GM12865 (cell line): ENCODE data around the gene C8G.

Experiments
- DNase-seq: peaks from one replicate; pipeline ENCODE4 v3.0.0; 2010; ENCODE audit warnings: low read depth
- H3K4me3 ChIP-seq: 2 replicates; pipeline ENCODE4 v1.5.1; 2011; ENCODE audit warnings: mild to moderate bottlenecking, low read depth, low read length, control low read depth
- TF ChIP-seq, protein P1 (sequence below): IDR thresholded peaks from 2 replicates; pipeline ENCODE4 v1.5.1; 2011; ENCODE audit warnings: low read length, control low read depth, low read depth, inconsistent platforms; ENCODE audit not compliant: insufficient read depth; ENCODE audit errors: missing control alignments

The C8G gene

GRCh38 chr9:136978865-136979544 is 34.0 kb downstream of the C8G start:
- TF ChIP-seq, protein P1, sequence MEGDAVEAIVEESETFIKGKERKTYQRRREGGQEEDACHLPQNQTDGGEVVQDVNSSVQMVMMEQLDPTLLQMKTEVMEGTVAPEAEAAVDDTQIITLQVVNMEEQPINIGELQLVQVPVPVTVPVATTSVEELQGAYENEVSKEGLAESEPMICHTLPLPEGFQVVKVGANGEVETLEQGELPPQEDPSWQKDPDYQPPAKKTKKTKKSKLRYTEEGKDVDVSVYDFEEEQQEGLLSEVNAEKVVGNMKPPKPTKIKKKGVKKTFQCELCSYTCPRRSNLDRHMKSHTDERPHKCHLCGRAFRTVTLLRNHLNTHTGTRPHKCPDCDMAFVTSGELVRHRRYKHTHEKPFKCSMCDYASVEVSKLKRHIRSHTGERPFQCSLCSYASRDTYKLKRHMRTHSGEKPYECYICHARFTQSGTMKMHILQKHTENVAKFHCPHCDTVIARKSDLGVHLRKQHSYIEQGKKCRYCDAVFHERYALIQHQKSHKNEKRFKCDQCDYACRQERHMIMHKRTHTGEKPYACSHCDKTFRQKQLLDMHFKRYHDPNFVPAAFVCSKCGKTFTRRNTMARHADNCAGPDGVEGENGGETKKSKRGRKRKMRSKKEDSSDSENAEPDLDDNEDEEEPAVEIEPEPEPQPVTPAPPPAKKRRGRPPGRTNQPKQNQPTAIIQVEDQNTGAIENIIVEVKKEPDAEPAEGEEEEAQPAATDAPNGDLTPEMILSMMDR, result no peak
- DNase-seq, result no peak
- no peak overlapping the region for H3K4me3 ChIP-seq

GRCh38 chr9:136979769-136980587 is 34.9 kb downstream of the C8G start:
- no peak for DNase-seq
- H3K4me3 ChIP-seq, result no peak overlapping the region
- TF ChIP-seq, protein P1, result no peak

- TF ChIP-seq, protein P1, result no peak
- no peak for DNase-seq
- no peak overlapping the region for H3K4me3 ChIP-seq
Measured at GRCh38 chr9:136980669-136981478, 35.8 kb downstream of the C8G start.

GRCh38 chr9:136981588-136982231 is 36.7 kb downstream of the C8G start:
- DNase-seq, result no peak
- H3K4me3 ChIP-seq, result no peak overlapping the region
- TF ChIP-seq, protein P1, result no peak

DNA sequence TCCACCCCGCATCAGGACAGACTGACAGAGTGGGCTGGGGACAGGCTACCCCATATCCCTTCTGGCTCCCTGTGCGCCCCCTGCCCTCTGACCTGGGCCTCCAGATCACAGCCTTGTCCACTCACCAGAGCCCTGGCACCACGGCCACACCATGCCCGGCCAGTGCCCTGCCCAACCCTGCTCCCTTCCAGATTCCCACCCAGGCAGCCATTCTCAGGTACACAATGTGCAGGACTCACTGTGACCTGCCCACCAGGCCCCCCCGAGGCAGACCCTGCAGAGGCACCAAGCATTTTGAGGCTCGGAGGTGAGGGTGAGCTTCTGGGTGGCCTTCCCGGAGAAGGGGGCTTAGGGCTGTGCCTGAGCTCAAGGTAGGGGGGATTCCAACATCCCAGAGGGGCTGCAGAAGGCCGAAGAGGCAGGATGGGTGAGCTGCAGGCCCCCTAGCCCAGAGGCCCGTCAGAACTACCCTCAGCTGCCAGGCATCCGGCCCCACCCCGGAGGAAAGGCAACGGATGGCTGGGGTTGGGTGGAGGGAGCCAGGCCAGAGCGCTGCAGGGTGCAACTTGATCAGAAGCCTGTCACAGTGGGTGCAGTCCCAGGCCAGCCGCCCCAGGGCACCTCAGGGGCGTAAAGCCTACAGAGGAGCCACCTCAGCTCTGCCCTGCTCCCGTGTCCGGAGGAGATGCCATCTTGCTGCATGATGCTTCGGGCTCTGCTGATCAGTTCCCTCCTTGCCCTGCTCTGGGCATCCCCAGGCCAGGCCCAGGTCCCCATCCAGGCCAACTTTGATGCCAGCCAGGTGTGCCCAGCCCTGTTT is 37.4 kb downstream of the C8G start, which contains the start of gene LCNL1:
Gene LCNL1 (plus strand): TSS at position 762 of the 820 bp plus-strand sequence. CDS start 594 bp downstream, outside the sequence.
- no peak for DNase-seq
- TF ChIP-seq, protein P1, result no peak
- no peak within 1 kb of the TSS for H3K4me3 ChIP-seq
